DND-41 (cell line): ENCODE results near the gene PPAT.

Experiments used
- ATAC-seq: fragments of 200-7000 bp; cut with Tn5 transposase; 3 replicates; pipeline ENCODE4 v1.9.1; 2021; ENCODE audit warnings: low read depth; ENCODE audit not compliant: insufficient read depth
- DNase-seq: peaks from one replicate; pipeline ENCODE4 v3.0.0-alpha.2; 2020
- H2AFZ ChIP-seq: 2 replicates; pipeline ENCODE4 v1.6.0; 2012; ENCODE audit warnings: low read depth, low read length
- H3K27ac ChIP-seq: 2 replicates; pipeline ENCODE4 v1.5.1; 2012; ENCODE audit warnings: low read length, inconsistent platforms
- H3K27me3 ChIP-seq: fragments of 200-600 bp; sonication (generic); 2 replicates; pipeline ENCODE4 v1.6.0; 2012; ENCODE audit warnings: low read length, mild to moderate bottlenecking, inconsistent platforms; ENCODE audit not compliant: insufficient read depth, poor library complexity
- H3K36me3 ChIP-seq: 2 replicates; pipeline ENCODE4 v1.5.1; 2012; ENCODE audit warnings: low read length, inconsistent platforms; ENCODE audit not compliant: insufficient read depth
- H3K4me1 ChIP-seq: 2 replicates; pipeline ENCODE4 v1.5.1; 2012; ENCODE audit warnings: mild to moderate bottlenecking, low read length; ENCODE audit not compliant: insufficient read depth
- H3K4me2 ChIP-seq: 2 replicates; pipeline ENCODE4 v1.6.0; 2012; ENCODE audit warnings: mild to moderate bottlenecking, moderate library complexity, low read length, inconsistent platforms; ENCODE audit not compliant: insufficient read depth
- H3K4me3 ChIP-seq, 2 experiments: fragments of 200-600 bp in 1 of 2; shearing (Covaris generic) in 1 of 2; 2 replicates each; pipeline ENCODE4 v1.5.1; 2012 to 2016; ENCODE audit warnings: inconsistent platforms in 2 of 2, low read length in 2 of 2, mild to moderate bottlenecking in 2 of 2, low read depth in 1 of 2, moderate library complexity in 1 of 2
- H3K79me2 ChIP-seq: 2 replicates; pipeline ENCODE4 v1.6.0; 2012; ENCODE audit warnings: low read length, inconsistent platforms; ENCODE audit not compliant: insufficient read depth
- H3K9ac ChIP-seq: 2 replicates; pipeline ENCODE4 v1.6.0; 2012; ENCODE audit warnings: low read depth, mild to moderate bottlenecking, inconsistent platforms, low read length, moderate library complexity
- H3K9me3 ChIP-seq: 2 replicates; pipeline ENCODE4 v1.5.1; 2012; ENCODE audit warnings: low read length, moderate library complexity, mild to moderate bottlenecking, inconsistent platforms; ENCODE audit not compliant: insufficient read depth, severe bottlenecking
- H4K20me1 ChIP-seq: 2 replicates; pipeline ENCODE4 v1.6.0; 2012; ENCODE audit warnings: low read length; ENCODE audit not compliant: insufficient read depth
- CTCF ChIP-seq: IDR thresholded peaks from 2 replicates; pipeline ENCODE4 v1.5.1; 2012; ENCODE audit warnings: borderline replicate concordance, low read length, moderate library complexity, mild to moderate bottlenecking; ENCODE audit not compliant: poor library complexity, severe bottlenecking; ENCODE audit errors: extremely low read depth
- EZH2 ChIP-seq: IDR thresholded peaks from 3 replicates; pipeline ENCODE4 v1.6.1; 2012; ENCODE audit warnings: borderline replicate concordance, low read depth, mild to moderate bottlenecking, moderate library complexity, low read length, inconsistent platforms; ENCODE audit not compliant: severe bottlenecking

PPAT gene

GRCh38 chr4:56410247-56411062 is 25.0 kb downstream of the PPAT start:
- H3K27ac ChIP-seq, result no peak overlapping the region
- no peak overlapping the region for H3K4me3 ChIP-seq
- DNase-seq (no peak), ATAC-seq (no peak)
- peaks cover 78% of the 10 kb centered on the region for H3K79me2 ChIP-seq
- H3K36me3 ChIP-seq, result peaks cover 18% of the 10 kb centered on the region
- H3K9ac ChIP-seq, result no peak overlapping the region
- no peaks in the 10 kb centered on the region for H3K9me3 ChIP-seq
- TF ChIP-seq CTCF, result no peak
- TF ChIP-seq EZH2, result no peak
- no peak overlapping the region for H2AFZ ChIP-seq
- H3K27me3 ChIP-seq, result no peaks in the 10 kb centered on the region
- H4K20me1 ChIP-seq, result peaks cover 36% of the 10 kb centered on the region; the same call in 1 of the 2 replicates
- H3K4me1 ChIP-seq, result no peaks in the 10 kb centered on the region
- H3K4me2 ChIP-seq, result no peak overlapping the region

- Histone ChIP-seq H2AFZ (no peak overlapping the region), H3K9me3 (no peaks in the 10 kb centered on the region), H3K27ac (no peak overlapping the region), H3K79me2 (peaks cover 71% of the 10 kb centered on the region), H3K4me2 (no peak overlapping the region), H3K4me3 (no peak overlapping the region), H3K9ac (no peak overlapping the region), H3K36me3 (peaks cover 26% of the 10 kb centered on the region), H4K20me1 (peaks cover 32% of the 10 kb centered on the region; the same call in 1 of the 2 replicates), H3K27me3 (no peaks in the 10 kb centered on the region), H3K4me1 (no peaks in the 10 kb centered on the region)
- ATAC-seq (no peak), DNase-seq (no peak)
- no peak for TF ChIP-seq EZH2
- TF ChIP-seq CTCF, result no peak
These were observed 25.8 kb downstream of the PPAT start for GRCh38 chr4:56409511-56410090.

- H3K4me3 ChIP-seq, result no peak overlapping the region
- no peaks in the 10 kb centered on the region for H3K9me3 ChIP-seq
- DNase-seq (no peak), ATAC-seq (no peak)
- peaks cover 32% of the 10 kb centered on the region; the same call in 1 of the 2 replicates for H4K20me1 ChIP-seq
- no peaks in the 10 kb centered on the region for H3K27me3 ChIP-seq
- TF ChIP-seq CTCF (no peak), EZH2 (no peak)
- peaks cover 32% of the 10 kb centered on the region for H3K36me3 ChIP-seq
- peaks cover 65% of the 10 kb centered on the region for H3K79me2 ChIP-seq
- no peaks in the 10 kb centered on the region for H3K4me1 ChIP-seq
- H3K27ac ChIP-seq, result no peak overlapping the region
- H2AFZ ChIP-seq, result no peak overlapping the region
- H3K4me2 ChIP-seq, result no peak overlapping the region
- H3K9ac ChIP-seq, result no peak overlapping the region
These were observed 26.4 kb downstream of the PPAT start for GRCh38 chr4:56408978-56409377.
